ENCODE data around the gene RSRC1. TPM values are rescaled to one million over a fixed set of nuclear protein-coding genes. Genes with fewer than 3 reads are reported as not detected.
"Not testable (repeated sequence)": the region's sequence is repeated elsewhere in the genome, so short reads cannot be mapped to it uniquely, and the experiment has no call there.

Gene RSRC1
- total RNA-seq, 2 donors from 2014 or later, result 28.5 to 32.0 TPM

DNA sequence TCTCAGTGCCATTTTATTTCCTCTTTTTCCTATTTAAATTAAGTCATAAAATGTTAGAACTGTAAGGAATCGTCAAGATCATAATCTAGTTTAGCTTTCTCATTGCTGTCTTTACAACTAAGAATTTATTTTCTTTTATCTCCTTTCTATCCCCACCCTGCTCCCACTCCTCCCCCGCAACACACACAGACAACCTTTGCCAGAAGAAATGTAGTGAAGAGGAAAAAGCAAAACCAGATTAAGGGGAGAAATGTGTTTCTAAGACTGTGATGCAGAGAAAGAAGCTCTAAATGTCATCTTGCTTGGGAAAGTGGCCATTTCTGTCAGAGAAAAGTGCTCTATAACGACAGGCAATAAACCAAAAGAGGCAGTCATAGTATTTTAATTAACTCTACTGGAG is 382.8 kb downstream of the RSRC1 start:
- intact Hi-C loops (cut with DNase I), result no loop called here

DNA sequence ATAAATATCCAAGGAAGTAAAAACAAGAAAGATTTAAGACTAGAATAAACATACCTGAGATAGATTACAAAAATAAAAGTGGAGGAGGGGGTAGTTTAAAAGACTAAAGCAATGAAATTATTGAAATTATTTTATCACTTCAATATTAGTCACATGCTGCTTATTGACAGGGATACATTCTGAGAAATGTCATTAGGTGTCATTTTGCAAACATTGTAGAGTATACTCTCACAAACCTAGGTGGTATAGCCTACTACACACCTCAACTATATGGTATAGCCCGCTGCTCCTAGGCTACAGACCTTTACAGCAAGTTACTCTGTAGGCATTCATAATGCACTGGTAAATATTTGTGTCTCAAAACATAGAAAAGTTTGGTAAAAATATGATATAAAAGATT is 384.0 kb downstream of the RSRC1 start:
- no peaks in the 10 kb centered on the region for H3K36me3 ChIP-seq
- no peak overlapping the region for H3K27ac ChIP-seq
- DNase-seq, result no peak
- no peaks in the 10 kb centered on the region for H3K4me1 ChIP-seq
- intact Hi-C loops (cut with DNase I), result no loop called here
- TF ChIP-seq, protein P1, sequence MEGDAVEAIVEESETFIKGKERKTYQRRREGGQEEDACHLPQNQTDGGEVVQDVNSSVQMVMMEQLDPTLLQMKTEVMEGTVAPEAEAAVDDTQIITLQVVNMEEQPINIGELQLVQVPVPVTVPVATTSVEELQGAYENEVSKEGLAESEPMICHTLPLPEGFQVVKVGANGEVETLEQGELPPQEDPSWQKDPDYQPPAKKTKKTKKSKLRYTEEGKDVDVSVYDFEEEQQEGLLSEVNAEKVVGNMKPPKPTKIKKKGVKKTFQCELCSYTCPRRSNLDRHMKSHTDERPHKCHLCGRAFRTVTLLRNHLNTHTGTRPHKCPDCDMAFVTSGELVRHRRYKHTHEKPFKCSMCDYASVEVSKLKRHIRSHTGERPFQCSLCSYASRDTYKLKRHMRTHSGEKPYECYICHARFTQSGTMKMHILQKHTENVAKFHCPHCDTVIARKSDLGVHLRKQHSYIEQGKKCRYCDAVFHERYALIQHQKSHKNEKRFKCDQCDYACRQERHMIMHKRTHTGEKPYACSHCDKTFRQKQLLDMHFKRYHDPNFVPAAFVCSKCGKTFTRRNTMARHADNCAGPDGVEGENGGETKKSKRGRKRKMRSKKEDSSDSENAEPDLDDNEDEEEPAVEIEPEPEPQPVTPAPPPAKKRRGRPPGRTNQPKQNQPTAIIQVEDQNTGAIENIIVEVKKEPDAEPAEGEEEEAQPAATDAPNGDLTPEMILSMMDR (IDR thresholded peaks at IDR 0.05), result no peak
- no peak overlapping the region for H3K9ac ChIP-seq (ENCODE audit: low read depth in 2 of 2, low read length in 2 of 2)
- H3K27me3 ChIP-seq, result no peaks in the 10 kb centered on the region
- no peak overlapping the region for H3K4me3 ChIP-seq
- no peaks in the 10 kb centered on the region for H3K9me3 ChIP-seq

More for the DNA sequence above, 382.8 kb downstream of the RSRC1 start:
- no peaks in the 10 kb centered on the region for H3K9me3 ChIP-seq
- H3K4me3 ChIP-seq, result no peak overlapping the region
- H3K4me1 ChIP-seq, result no peaks in the 10 kb centered on the region
- H3K9ac ChIP-seq (ENCODE audit: low read depth in 2 of 2, low read length in 2 of 2), result no peak overlapping the region
- TF ChIP-seq, protein P1 (IDR thresholded peaks at IDR 0.05), result no peak
- DNase-seq, result no peak
- peak overlapping the region; percentile 14 for H3K27ac ChIP-seq
- no peaks in the 10 kb centered on the region for H3K36me3 ChIP-seq
- no peaks in the 10 kb centered on the region for H3K27me3 ChIP-seq

DNA sequence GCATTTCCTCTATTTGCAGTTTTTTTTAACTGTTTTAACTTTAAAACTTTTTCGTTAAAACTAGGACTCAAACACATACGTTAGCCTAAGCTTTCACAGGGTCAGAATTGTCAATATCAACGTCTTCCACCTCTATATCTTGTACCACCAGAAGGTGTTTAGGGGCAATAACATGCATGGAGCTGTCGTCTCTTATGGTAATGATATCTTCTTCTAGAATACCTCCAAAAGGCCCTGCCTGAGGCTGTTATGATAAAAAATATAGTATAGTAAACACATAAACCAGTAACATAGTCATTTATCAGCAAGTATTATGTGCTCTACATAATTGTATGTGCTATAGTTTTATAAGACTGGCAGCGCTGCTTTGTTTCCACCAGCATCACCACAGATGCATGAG is 384.8 kb downstream of the RSRC1 start:
- H3K4me1 ChIP-seq, result no peaks in the 10 kb centered on the region
- no peaks in the 10 kb centered on the region for H3K27me3 ChIP-seq
- H3K9ac ChIP-seq (ENCODE audit: low read depth in 2 of 2, low read length in 2 of 2), result no peak overlapping the region
- H3K9me3 ChIP-seq, result no peaks in the 10 kb centered on the region
- no peak overlapping the region for H3K4me3 ChIP-seq
- DNase-seq, result no peak
- H3K36me3 ChIP-seq, result no peaks in the 10 kb centered on the region
- H3K27ac ChIP-seq, result no peak overlapping the region
- intact Hi-C loops (cut with DNase I), result no loop called here
- TF ChIP-seq, protein P1 (IDR thresholded peaks at IDR 0.05), result no peak

DNA sequence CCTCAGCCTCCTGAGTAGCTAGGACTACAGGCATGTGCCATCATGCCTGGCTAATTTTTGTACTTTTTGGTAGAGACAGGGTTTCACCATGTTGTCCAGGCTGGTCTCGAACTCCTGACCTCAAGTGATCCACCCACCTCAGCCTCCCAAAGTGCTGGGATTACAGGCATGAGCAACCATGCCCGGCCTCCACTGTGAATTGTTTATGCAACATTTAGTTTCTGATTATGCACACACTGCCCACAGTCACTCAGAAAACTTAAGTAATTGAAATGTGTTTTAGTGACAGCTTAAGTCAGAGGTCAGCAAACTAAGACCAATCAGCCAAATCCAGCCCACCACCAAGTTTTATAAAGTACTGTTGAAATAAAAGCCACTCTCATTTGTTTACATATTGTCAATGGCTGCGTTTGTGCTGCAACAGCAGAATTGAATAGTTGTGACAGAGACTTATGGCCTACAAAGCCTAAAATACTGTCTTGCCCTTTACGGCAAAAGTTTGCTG is 385.6 kb downstream of the RSRC1 start:
- intact Hi-C loops (cut with DNase I); H3K36me3 ChIP-seq; H3K27ac ChIP-seq; H3K27me3 ChIP-seq; H3K9ac ChIP-seq (ENCODE audit: low read depth in 2 of 2, low read length in 2 of 2); H3K9me3 ChIP-seq; DNase-seq; H3K4me1 ChIP-seq; H3K4me3 ChIP-seq: not testable (repeated sequence)

DNA sequence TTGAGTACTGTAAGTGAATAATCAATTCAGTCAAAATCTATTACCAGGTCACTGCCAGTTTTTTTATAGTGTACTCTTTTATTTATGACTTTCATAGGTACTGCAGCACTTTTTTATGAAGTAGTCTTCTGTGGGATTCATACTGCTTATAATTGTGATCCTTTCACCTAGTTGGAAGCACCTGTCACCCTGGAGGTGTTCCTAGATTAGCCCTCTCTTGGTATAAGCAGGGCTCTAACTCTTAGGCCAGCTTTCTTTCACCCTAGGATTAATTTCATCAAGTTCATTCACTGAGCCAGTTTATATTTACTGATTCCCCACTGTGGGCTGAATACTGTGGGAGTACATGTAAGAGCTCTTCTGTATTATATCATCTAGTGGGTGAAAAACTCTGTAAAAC is 395.2 kb downstream of the RSRC1 start:
- H3K36me3 ChIP-seq, result no peaks in the 10 kb centered on the region
- intact Hi-C loops (cut with DNase I), result no loop called here
- no peaks in the 10 kb centered on the region for H3K9me3 ChIP-seq
- no peaks in the 10 kb centered on the region for H3K27me3 ChIP-seq
- H3K4me1 ChIP-seq, result no peaks in the 10 kb centered on the region
- no peak overlapping the region for H3K4me3 ChIP-seq
- TF ChIP-seq, protein P1 (IDR thresholded peaks at IDR 0.05), result no peak
- DNase-seq, result no peak
- no peak overlapping the region for H3K27ac ChIP-seq
- no peak overlapping the region for H3K9ac ChIP-seq (ENCODE audit: low read depth in 2 of 2, low read length in 2 of 2)

DNA sequence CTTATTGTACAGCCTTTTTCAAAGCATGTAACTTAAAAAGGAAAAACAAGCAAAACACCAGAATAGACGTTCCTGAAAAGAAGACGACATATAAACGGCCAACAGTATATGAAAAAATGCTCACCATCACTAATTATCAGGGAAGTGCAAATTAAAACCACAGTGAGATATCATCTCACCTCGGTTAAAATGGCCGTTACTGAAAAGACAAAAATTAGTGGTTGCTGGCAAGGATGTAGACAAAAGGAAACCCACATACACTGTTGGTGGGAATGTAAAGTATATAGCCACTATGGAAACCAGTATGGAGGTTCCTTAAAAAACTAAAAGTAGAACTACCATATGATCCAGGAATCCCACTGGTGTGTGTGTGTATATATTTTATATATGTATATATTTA is 396.6 kb downstream of the RSRC1 start:
- intact Hi-C loops (cut with DNase I), result no loop called here
- no peaks in the 10 kb centered on the region for H3K4me1 ChIP-seq
- H3K27me3 ChIP-seq, result no peaks in the 10 kb centered on the region
- DNase-seq, result no peak
- TF ChIP-seq, protein P1 (IDR thresholded peaks at IDR 0.05), result no peak
- no peaks in the 10 kb centered on the region for H3K9me3 ChIP-seq
- no peak overlapping the region for H3K4me3 ChIP-seq
- no peaks in the 10 kb centered on the region for H3K36me3 ChIP-seq
- H3K9ac ChIP-seq (ENCODE audit: low read depth in 2 of 2, low read length in 2 of 2), result no peak overlapping the region
- no peak overlapping the region for H3K27ac ChIP-seq
